Hematopoietic multipotent progenitor cell (in vitro differentiated cells): Measurements from ENCODE around the gene TTC32. TPM values are rescaled to one million over a fixed set of nuclear protein-coding genes. Genes with fewer than 3 reads are reported as not detected.

ENCODE experiments used
- DNase-seq, 3 donors: peaks; one replicate each; pipeline ENCODE4 v3.0.0-alpha.2; 2011 to 2015; ENCODE audit warnings: low read depth in 2 of 3, low spot score in 2 of 3
- total RNA-seq: library from RNA; depleted of rRNA; stranded (reverse); fragments of >200 nt; gene quantifications from one replicate; pipeline ENCODE4 v1.2.3, GENCODE V29; 2012

The TTC32 gene
- total RNA-seq, 1 donor, result 22.4 TPM

- DNase-seq, result no peak
These were observed 46.9 kb downstream of the TTC32 start for GRCh38 chr2:19854596-19855541.

GRCh38 chr2:19851116-19851695 is 50.6 kb downstream of the TTC32 start:
- DNase-seq, result no peak

- DNase-seq, result no peak
These were observed 51.4 kb downstream of the TTC32 start for GRCh38 chr2:19850056-19851050.

- no peak for DNase-seq
These were observed 52.8 kb downstream of the TTC32 start for GRCh38 chr2:19848952-19849351.

- no peak for DNase-seq
These were observed 53.6 kb downstream of the TTC32 start for GRCh38 chr2:19848029-19848750.

GRCh38 chr2:19847486-19847885 is 54.3 kb downstream of the TTC32 start:
- DNase-seq, result no peak

Other genes with a start within 250 kb of the TTC32 start
- gene WDR35, start 88.1 kb upstream of the TTC32 start, total RNA-seq, result 9.2 TPM
- gene MATN3, start 110.7 kb upstream of the TTC32 start, total RNA-seq, result not detected
- 82.9 TPM for gene LAPTM4A, start 149.6 kb upstream of the TTC32 start, total RNA-seq